Measurements from ENCODE around the gene ACAP3.

- TF ChIP-seq POLR2A (IDR thresholded peaks at IDR 0.05; ENCODE audit: low read depth, low read length) (no peak), BHLHE40 (IDR thresholded peaks at IDR 0.05; ENCODE audit: low read depth, low read length) (no peak), MAFK (IDR thresholded peaks at IDR 0.05; ENCODE audit: low read depth, low read length) (no peak), USF2 (IDR thresholded peaks at IDR 0.05; ENCODE audit: low read depth, low read length) (no peak), CTCF (conservative IDR thresholded peaks at IDR 0.05; ENCODE audit: low read depth, low read length) (no peak)
These were observed 39.4 kb upstream of the ACAP3 start for GRCh38 chr1:1347026-1347595.
